Naive B cell (primary cell): ENCODE results near the gene GOLGA6L10. TPM values are rescaled to one million over a fixed set of nuclear protein-coding genes. Genes with fewer than 3 reads are reported as not detected.
"Not testable (repeated sequence)": the region's sequence is repeated elsewhere in the genome, so short reads cannot be mapped to it uniquely, and the experiment has no call there.

Experiments used
- ATAC-seq, 2 donors: fragments of 150-1000 bp; cut with Tn5 transposase; 2 replicates each; pipeline ENCODE4 v1.10.0; 2021; ENCODE audit warnings: low read depth in 2 of 2, mild to moderate bottlenecking in 2 of 2, moderate library complexity in 2 of 2
- DNase-seq: peaks from one replicate; pipeline ENCODE4 v3.0.0; 2022
- H3K27ac Mint-ChIP-seq, 6 donors: one replicate each; pipeline ENCODE4 v1.8.0; 2020 to 2022; ENCODE audit warnings: mild to moderate bottlenecking in 6 of 6, mixed read lengths in 6 of 6, moderate library complexity in 5 of 6, inconsistent platforms in 2 of 6
- H3K27me3 Mint-ChIP-seq, 3 donors: one replicate each; pipeline ENCODE4 v1.8.0; 2021 to 2022; ENCODE audit warnings: mixed read lengths in 3 of 3, mild to moderate bottlenecking in 1 of 3
- H3K36me3 Mint-ChIP-seq, 2 donors: one replicate each; pipeline ENCODE4 v1.8.0; 2020 to 2022; ENCODE audit warnings: mixed read lengths in 2 of 2, inconsistent platforms in 1 of 2, mild to moderate bottlenecking in 1 of 2
- H3K4me1 Mint-ChIP-seq, 3 donors: one replicate each; pipeline ENCODE4 v1.8.0; 2020 to 2022; ENCODE audit warnings: mixed read lengths in 3 of 3, inconsistent platforms in 1 of 3, mild to moderate bottlenecking in 1 of 3, moderate library complexity in 1 of 3
- H3K4me3 Mint-ChIP-seq, 8 donors: one replicate each; pipeline ENCODE4 v1.8.0; 2020 to 2022; ENCODE audit warnings: mild to moderate bottlenecking in 8 of 8, mixed read lengths in 8 of 8, moderate library complexity in 8 of 8, inconsistent platforms in 2 of 8
- H3K9me3 Mint-ChIP-seq, 7 donors: one replicate each; pipeline ENCODE4 v1.8.0; 2020 to 2022; ENCODE audit warnings: mixed read lengths in 7 of 7, mild to moderate bottlenecking in 5 of 7, inconsistent platforms in 2 of 7, moderate library complexity in 1 of 7
- polyA plus RNA-seq, 6 donors: library from polyadenylated mRNA; unstranded; fragments of 300-500 nt; fragmentation: Illumina TruSeq; gene quantifications; one replicate each; pipeline ENCODE4 v1.2.3, GENCODE V29; 2021; ENCODE audit warnings: low read depth in 6 of 6

The GOLGA6L10 gene
- under 1 TPM in 3 of 6 donors, not detected in 3; 0.09 to 0.17 (median 0.13) TPM for polyA plus RNA-seq

- not testable (repeated sequence) for ATAC-seq, H3K27ac Mint-ChIP-seq, H3K9me3 Mint-ChIP-seq, H3K27me3 Mint-ChIP-seq, DNase-seq, H3K4me1 Mint-ChIP-seq, H3K36me3 Mint-ChIP-seq, H3K4me3 Mint-ChIP-seq
These were observed at the start of gene GOLGA6L10 for GRCh38 chr15:82349375-82349774. Gene GOLGA6L10, minus strand, starts transcription at chr15:82349475. Its CDS starts 100 bp downstream, at chr15:82349375.

- H3K27ac Mint-ChIP-seq = peak overlapping the region; percentile 29 to 97 (median 90)
- DNase-seq = no peak
- peak overlapping the region; percentile 16 to 89 (median 72) for H3K4me3 Mint-ChIP-seq
- no peaks in the 10 kb centered on the region for H3K27me3 Mint-ChIP-seq
- peaks cover 10 to 26% (median 15%) of the 10 kb centered on the region in 3 donors for H3K4me1 Mint-ChIP-seq
- peaks cover 0 to 2% (median 0%) of the 10 kb centered on the region in 7 donors for H3K9me3 Mint-ChIP-seq
- ATAC-seq = no peak
- H3K36me3 Mint-ChIP-seq = no peaks in the 10 kb centered on the region
These were observed 49.5 kb upstream of the GOLGA6L10 start for GRCh38 chr15:82398785-82399184.

- Mint-ChIP-seq H3K36me3 (no peaks in the 10 kb centered on the region), H3K27ac (peak overlapping the region in 3 of 6 donors; percentile 12 to 84 (median 51)), H3K27me3 (no peaks in the 10 kb centered on the region), H3K4me1 (peaks cover 10 to 26% (median 15%) of the 10 kb centered on the region in 3 donors), H3K4me3 (no peak overlapping the region), H3K9me3 (peaks cover 0 to 2% (median 0%) of the 10 kb centered on the region in 7 donors)
- DNase-seq (no peak), ATAC-seq (no peak)
These were observed 48.5 kb upstream of the GOLGA6L10 start for GRCh38 chr15:82397817-82398216.

- ATAC-seq, H3K27me3 Mint-ChIP-seq, H3K4me3 Mint-ChIP-seq, H3K9me3 Mint-ChIP-seq, DNase-seq, H3K36me3 Mint-ChIP-seq: not testable (repeated sequence)
- Mint-ChIP-seq H3K27ac (peak overlapping the region in 1 of 6 donors; percentile 24), H3K4me1 (peaks cover 14 to 25% (median 15%) of the 10 kb centered on the region in 3 donors)
These were observed 46.5 kb upstream of the GOLGA6L10 start for GRCh38 chr15:82395788-82396187.

GRCh38 chr15:82393671-82394070 is 44.4 kb upstream of the GOLGA6L10 start:
- no peak overlapping the region for H3K4me3 Mint-ChIP-seq
- peaks cover 0 to 2% (median 0%) of the 10 kb centered on the region in 7 donors for H3K9me3 Mint-ChIP-seq
- DNase-seq (no peak), ATAC-seq (no peak)
- peaks cover 2 to 15% (median 4%) of the 10 kb centered on the region in 3 donors for H3K4me1 Mint-ChIP-seq
- H3K36me3 Mint-ChIP-seq = no peaks in the 10 kb centered on the region
- no peak overlapping the region for H3K27ac Mint-ChIP-seq
- H3K27me3 Mint-ChIP-seq = no peaks in the 10 kb centered on the region

- DNase-seq, ATAC-seq, H3K27ac Mint-ChIP-seq, H3K27me3 Mint-ChIP-seq, H3K36me3 Mint-ChIP-seq, H3K9me3 Mint-ChIP-seq, H3K4me1 Mint-ChIP-seq, H3K4me3 Mint-ChIP-seq: not testable (repeated sequence)
These were observed 42.8 kb upstream of the GOLGA6L10 start for GRCh38 chr15:82392077-82392476.

GRCh38 chr15:82390152-82390551 is 40.9 kb upstream of the GOLGA6L10 start:
- H3K36me3 Mint-ChIP-seq, DNase-seq, H3K4me1 Mint-ChIP-seq, ATAC-seq, H3K4me3 Mint-ChIP-seq, H3K9me3 Mint-ChIP-seq, H3K27me3 Mint-ChIP-seq: not testable (repeated sequence)
- H3K27ac Mint-ChIP-seq = peak overlapping the region in 1 of 6 donors; percentile 20

GRCh38 chr15:82387209-82387608 is 37.9 kb upstream of the GOLGA6L10 start:
- not testable (repeated sequence) for ATAC-seq, DNase-seq, H3K36me3 Mint-ChIP-seq, H3K9me3 Mint-ChIP-seq, H3K4me3 Mint-ChIP-seq, H3K27me3 Mint-ChIP-seq, H3K4me1 Mint-ChIP-seq
- H3K27ac Mint-ChIP-seq = peak overlapping the region in 1 of 6 donors; percentile 8

GRCh38 chr15:82381330-82381955 is 32.2 kb upstream of the GOLGA6L10 start:
- H3K9me3 Mint-ChIP-seq, H3K36me3 Mint-ChIP-seq, H3K27me3 Mint-ChIP-seq: not testable (repeated sequence)
- Mint-ChIP-seq H3K4me3 (peak overlapping the region in 7 of 8 donors; percentile 18 to 76 (median 35)), H3K27ac (peak overlapping the region in 2 of 6 donors; percentile 59 to 63), H3K4me1 (peaks cover 21 to 29% (median 23%) of the 10 kb centered on the region in 3 donors)
- DNase-seq (peak; percentile 39), ATAC-seq (peak in 1 of 2 donors; percentile 27)

GRCh38 chr15:82379552-82379951 is 30.3 kb upstream of the GOLGA6L10 start:
- peak overlapping the region in 2 of 6 donors; percentile 52 to 73 for H3K27ac Mint-ChIP-seq
- ATAC-seq, H3K36me3 Mint-ChIP-seq, DNase-seq, H3K27me3 Mint-ChIP-seq, H3K4me3 Mint-ChIP-seq, H3K9me3 Mint-ChIP-seq: not testable (repeated sequence)
- H3K4me1 Mint-ChIP-seq = peaks cover 23 to 37% (median 23%) of the 10 kb centered on the region in 3 donors

GRCh38 chr15:82373661-82374060 is 24.4 kb upstream of the GOLGA6L10 start:
- Mint-ChIP-seq H3K4me1 (peaks cover 10 to 25% (median 20%) of the 10 kb centered on the region in 3 donors), H3K4me3 (peak overlapping the region in 2 of 8 donors; percentile 10 to 38), H3K27ac (peak overlapping the region in 1 of 6 donors; percentile 5)
- DNase-seq, ATAC-seq, H3K36me3 Mint-ChIP-seq, H3K27me3 Mint-ChIP-seq, H3K9me3 Mint-ChIP-seq: not testable (repeated sequence)

- no peaks in the 10 kb centered on the region for H3K27me3 Mint-ChIP-seq
- no peak for DNase-seq
- H3K4me3 Mint-ChIP-seq = peak overlapping the region in 2 of 8 donors; percentile 33 to 58
- H3K9me3 Mint-ChIP-seq = peaks cover 0 to 3% (median 0%) of the 10 kb centered on the region in 7 donors
- ATAC-seq = no peak
- H3K27ac Mint-ChIP-seq = peak overlapping the region in 1 of 6 donors; percentile 58
- no peaks in the 10 kb centered on the region for H3K36me3 Mint-ChIP-seq
- H3K4me1 Mint-ChIP-seq = peaks cover 10 to 25% (median 20%) of the 10 kb centered on the region in 3 donors
These were observed 22.4 kb upstream of the GOLGA6L10 start for GRCh38 chr15:82371656-82372055.

GRCh38 chr15:82367790-82368189 is 18.5 kb upstream of the GOLGA6L10 start:
- H3K4me1 Mint-ChIP-seq = peaks cover 0 to 11% (median 8%) of the 10 kb centered on the region in 3 donors
- not testable (repeated sequence) for H3K27ac Mint-ChIP-seq, H3K9me3 Mint-ChIP-seq, H3K36me3 Mint-ChIP-seq, ATAC-seq, DNase-seq, H3K27me3 Mint-ChIP-seq, H3K4me3 Mint-ChIP-seq

- H3K27me3 Mint-ChIP-seq, H3K36me3 Mint-ChIP-seq, H3K4me3 Mint-ChIP-seq, H3K27ac Mint-ChIP-seq, H3K9me3 Mint-ChIP-seq, H3K4me1 Mint-ChIP-seq: not testable (repeated sequence)
- DNase-seq = peak; percentile 43
- peak; percentile 92 to 98 for ATAC-seq
These were observed 16.5 kb upstream of the GOLGA6L10 start for GRCh38 chr15:82365692-82366323.
